Measurements from ENCODE around the gene SLC25A23.

Gene SLC25A23

DNA sequence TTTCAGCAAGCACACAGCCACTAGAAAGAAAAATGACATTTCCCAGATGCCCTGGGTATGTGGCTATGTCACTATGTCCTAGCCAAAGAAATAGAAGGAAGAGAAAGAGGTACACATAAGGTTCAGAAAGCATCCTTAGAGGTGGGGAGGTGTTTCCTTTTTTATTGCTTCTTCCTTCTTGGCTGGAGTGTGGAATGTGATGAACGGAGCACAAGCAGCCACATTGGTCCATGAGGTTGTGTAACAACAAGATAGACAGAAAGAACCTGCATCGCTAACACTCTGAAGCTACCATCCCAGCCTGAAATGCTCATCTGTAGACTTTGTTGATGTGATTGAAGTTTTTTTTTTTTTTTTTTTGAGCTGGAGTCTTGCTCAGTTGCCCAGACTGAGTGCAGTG is 6.7 kb downstream of the SLC25A23 start:
- TF ChIP-seq FOXP2 (optimal IDR thresholded peaks at IDR 0.05; ENCODE audit: borderline replicate concordance, extremely low read depth, extremely low read length, insufficient read depth): no peak
- TF ChIP-seq SIN3A (IDR thresholded peaks at IDR 0.05; ENCODE audit: borderline replicate concordance, insufficient read depth, low read length): no peak
- TF ChIP-seq POLR2AphosphoS5 (IDR thresholded peaks at IDR 0.05; ENCODE audit: low read depth, low read length): no peak
- TF ChIP-seq, protein P1, sequence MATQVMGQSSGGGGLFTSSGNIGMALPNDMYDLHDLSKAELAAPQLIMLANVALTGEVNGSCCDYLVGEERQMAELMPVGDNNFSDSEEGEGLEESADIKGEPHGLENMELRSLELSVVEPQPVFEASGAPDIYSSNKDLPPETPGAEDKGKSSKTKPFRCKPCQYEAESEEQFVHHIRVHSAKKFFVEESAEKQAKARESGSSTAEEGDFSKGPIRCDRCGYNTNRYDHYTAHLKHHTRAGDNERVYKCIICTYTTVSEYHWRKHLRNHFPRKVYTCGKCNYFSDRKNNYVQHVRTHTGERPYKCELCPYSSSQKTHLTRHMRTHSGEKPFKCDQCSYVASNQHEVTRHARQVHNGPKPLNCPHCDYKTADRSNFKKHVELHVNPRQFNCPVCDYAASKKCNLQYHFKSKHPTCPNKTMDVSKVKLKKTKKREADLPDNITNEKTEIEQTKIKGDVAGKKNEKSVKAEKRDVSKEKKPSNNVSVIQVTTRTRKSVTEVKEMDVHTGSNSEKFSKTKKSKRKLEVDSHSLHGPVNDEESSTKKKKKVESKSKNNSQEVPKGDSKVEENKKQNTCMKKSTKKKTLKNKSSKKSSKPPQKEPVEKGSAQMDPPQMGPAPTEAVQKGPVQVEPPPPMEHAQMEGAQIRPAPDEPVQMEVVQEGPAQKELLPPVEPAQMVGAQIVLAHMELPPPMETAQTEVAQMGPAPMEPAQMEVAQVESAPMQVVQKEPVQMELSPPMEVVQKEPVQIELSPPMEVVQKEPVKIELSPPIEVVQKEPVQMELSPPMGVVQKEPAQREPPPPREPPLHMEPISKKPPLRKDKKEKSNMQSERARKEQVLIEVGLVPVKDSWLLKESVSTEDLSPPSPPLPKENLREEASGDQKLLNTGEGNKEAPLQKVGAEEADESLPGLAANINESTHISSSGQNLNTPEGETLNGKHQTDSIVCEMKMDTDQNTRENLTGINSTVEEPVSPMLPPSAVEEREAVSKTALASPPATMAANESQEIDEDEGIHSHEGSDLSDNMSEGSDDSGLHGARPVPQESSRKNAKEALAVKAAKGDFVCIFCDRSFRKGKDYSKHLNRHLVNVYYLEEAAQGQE (IDR thresholded peaks at IDR 0.05; ENCODE audit: insufficient read depth in 1 of 2, low read depth in 2 of 2, low read length in 2 of 2): no peak
- no peak for TF ChIP-seq TAF1 (IDR thresholded peaks at IDR 0.05; ENCODE audit: borderline replicate concordance, insufficient read depth, low read length)

DNA sequence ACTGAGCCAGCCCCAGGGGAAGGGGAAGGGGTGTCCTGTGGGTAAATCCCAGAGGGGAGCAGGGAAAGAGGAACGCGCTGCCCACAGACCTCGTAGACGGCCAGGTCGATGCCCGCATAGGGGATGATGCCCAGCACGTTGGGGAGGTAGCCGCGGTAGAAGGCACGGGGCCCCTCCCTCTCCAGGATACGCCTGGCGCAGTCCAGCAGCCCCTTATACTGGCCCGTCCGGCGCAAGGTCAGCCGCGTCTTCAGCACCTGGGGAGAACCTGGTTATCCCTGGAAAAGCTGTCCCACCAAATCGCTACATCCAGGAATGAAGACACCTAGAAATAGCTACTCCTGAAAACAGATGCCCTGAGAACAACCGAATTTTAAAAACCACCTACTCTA is 7.4 kb downstream of the SLC25A23 start:
- TF ChIP-seq POLR2AphosphoS5 (IDR thresholded peaks at IDR 0.05; ENCODE audit: low read depth, low read length) (no peak), TAF1 (IDR thresholded peaks at IDR 0.05; ENCODE audit: borderline replicate concordance, insufficient read depth, low read length) (no peak), SIN3A (IDR thresholded peaks at IDR 0.05; ENCODE audit: borderline replicate concordance, insufficient read depth, low read length) (no peak), FOXP2 (optimal IDR thresholded peaks at IDR 0.05; ENCODE audit: borderline replicate concordance, extremely low read depth, extremely low read length, insufficient read depth) (no peak)
- TF ChIP-seq, protein P1 (IDR thresholded peaks at IDR 0.05; ENCODE audit: insufficient read depth in 1 of 2, low read depth in 2 of 2, low read length in 2 of 2): no peak

DNA sequence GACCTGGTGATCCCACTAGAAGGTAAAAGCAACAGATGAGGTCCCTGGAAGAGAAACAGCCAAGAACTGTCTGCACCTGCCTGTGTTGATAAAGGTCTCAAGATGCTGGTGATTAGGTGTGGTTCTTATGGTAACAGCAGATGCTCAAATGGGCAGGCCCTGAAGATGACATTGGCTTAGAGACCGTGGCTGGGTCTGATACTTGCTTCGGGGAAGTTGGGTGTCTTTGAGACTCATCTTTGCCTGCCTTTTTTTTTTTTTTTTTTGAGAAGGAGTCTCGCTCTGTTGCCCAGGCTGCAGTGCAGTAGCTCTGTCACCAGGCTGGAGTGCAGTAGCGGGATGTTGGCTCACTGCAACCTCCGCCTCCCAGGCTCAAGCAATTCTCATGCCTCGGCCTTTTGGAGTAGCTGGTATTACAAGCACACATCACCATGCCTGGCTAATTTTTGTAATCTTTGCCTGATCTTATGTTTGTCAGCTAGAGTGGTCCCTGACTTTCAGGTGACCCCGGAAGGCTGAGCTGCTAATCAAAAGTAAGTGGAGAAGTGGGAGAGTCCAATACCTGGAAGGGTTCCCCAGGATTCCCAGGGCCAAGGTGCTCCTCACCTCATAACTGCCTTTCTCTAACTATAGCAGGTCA is 7.9 kb downstream of the SLC25A23 start:
- no peak for TF ChIP-seq SIN3A (IDR thresholded peaks at IDR 0.05; ENCODE audit: borderline replicate concordance, insufficient read depth, low read length)
- TF ChIP-seq, protein P1 (IDR thresholded peaks at IDR 0.05; ENCODE audit: insufficient read depth in 1 of 2, low read depth in 2 of 2, low read length in 2 of 2): no peak
- no peak for TF ChIP-seq POLR2AphosphoS5 (IDR thresholded peaks at IDR 0.05; ENCODE audit: low read depth, low read length)
- TF ChIP-seq TAF1 (IDR thresholded peaks at IDR 0.05; ENCODE audit: borderline replicate concordance, insufficient read depth, low read length): no peak
- no peak for TF ChIP-seq FOXP2 (optimal IDR thresholded peaks at IDR 0.05; ENCODE audit: borderline replicate concordance, extremely low read depth, extremely low read length, insufficient read depth)

DNA sequence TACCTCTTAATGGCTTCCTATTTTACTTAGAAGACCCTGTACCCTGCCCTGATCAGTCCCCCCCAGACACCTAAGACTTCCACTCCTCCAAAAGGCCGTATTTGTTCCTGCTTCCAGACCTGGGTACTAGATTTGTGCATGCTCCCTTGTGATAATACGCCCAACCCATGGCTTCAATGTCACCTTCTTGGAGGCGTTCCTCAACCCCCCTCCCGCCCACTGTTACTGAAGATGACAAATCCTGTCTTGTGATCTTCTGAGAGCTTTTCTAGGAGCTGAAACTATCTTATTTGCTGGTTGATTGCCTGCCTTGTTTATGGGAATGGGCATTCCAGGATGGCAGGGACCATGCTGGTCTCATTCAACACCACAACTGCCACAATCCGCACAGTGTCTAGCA is 9.4 kb downstream of the SLC25A23 start:
- TF ChIP-seq, protein P1 (IDR thresholded peaks at IDR 0.05; ENCODE audit: insufficient read depth in 1 of 2, low read depth in 2 of 2, low read length in 2 of 2): no peak

DNA sequence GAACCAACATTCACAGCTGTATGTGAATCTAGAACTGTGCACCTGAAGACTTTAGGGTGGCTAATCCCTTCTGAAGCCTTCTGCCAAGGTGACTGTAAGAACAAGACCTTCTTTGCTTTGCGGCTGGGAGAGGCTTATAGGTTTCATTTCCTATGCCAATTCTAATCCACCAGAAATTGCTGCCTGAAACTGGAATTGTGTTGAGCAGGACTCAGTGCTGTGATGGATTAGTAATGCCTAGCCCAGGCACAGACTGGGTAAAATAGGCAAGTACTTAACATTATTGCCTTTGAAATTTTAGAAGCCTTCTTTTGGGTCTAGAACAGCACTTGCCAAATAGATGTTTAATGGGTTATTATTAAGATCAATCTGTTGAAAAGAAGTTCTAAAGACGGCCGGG is 11.5 kb downstream of the SLC25A23 start:
- TF ChIP-seq, protein P1 (IDR thresholded peaks at IDR 0.05; ENCODE audit: insufficient read depth in 1 of 2, low read depth in 2 of 2, low read length in 2 of 2): no peak

All from PFSK-1 (cell line).